Central memory CD8-positive, alpha-beta T cell (primary cell): ENCODE data around the gene GLS.

ENCODE experiments used
- ATAC-seq: fragments of 150-1000 bp; cut with Tn5 transposase; replicated peaks from 2 replicates; pipeline ENCODE4 v1.10.0; 2022; ENCODE audit warnings: mild to moderate bottlenecking, moderate FRiP score, moderate number of reproducible peaks; ENCODE audit not compliant: poor library complexity, severe bottlenecking; ENCODE audit errors: extremely low read depth
- DNase-seq, 2 donors: peaks; one replicate each; pipeline ENCODE4 v3.0.0; 2021; ENCODE audit warnings: low spot score in 2 of 2
- H3K27ac Mint-ChIP-seq: one replicate; pipeline ENCODE4 v1.8.0; 2022; ENCODE audit warnings: low read depth, mild to moderate bottlenecking, moderate library complexity, mixed read lengths
- H3K27me3 Mint-ChIP-seq: one replicate; pipeline ENCODE4 v1.8.0; 2022; ENCODE audit warnings: mixed read lengths
- H3K36me3 Mint-ChIP-seq: one replicate; pipeline ENCODE4 v1.8.0; 2022; ENCODE audit warnings: mild to moderate bottlenecking, moderate library complexity, mixed read lengths; ENCODE audit not compliant: insufficient read depth
- H3K4me1 Mint-ChIP-seq: one replicate; pipeline ENCODE4 v1.8.0; 2022; ENCODE audit warnings: mixed read lengths
- H3K4me3 Mint-ChIP-seq: one replicate; pipeline ENCODE4 v1.8.0; 2022; ENCODE audit warnings: mild to moderate bottlenecking, moderate library complexity, mixed read lengths
- H3K9me3 Mint-ChIP-seq: one replicate; pipeline ENCODE4 v1.8.0; 2022; ENCODE audit warnings: mixed read lengths

The GLS gene

GRCh38 chr2:190999949-191000665, 119.5 kb downstream of the GLS start:
- ATAC-seq = no peak

GRCh38 chr2:191001032-191001431, 120.4 kb downstream of the GLS start:
- DNase-seq (no peak), ATAC-seq (no peak)
- Mint-ChIP-seq H3K36me3 (peaks cover 79% of the 10 kb centered on the region), H3K27me3 (no peaks in the 10 kb centered on the region), H3K27ac (peak overlapping the region; percentile 52), H3K4me3 (no peak overlapping the region), H3K4me1 (peaks cover 57% of the 10 kb centered on the region), H3K9me3 (no peaks in the 10 kb centered on the region)

More at GRCh38 chr2:190999949-191000665, 119.5 kb downstream of the GLS start:
- peaks cover 85% of the 10 kb centered on the region for H3K36me3 Mint-ChIP-seq
- H3K4me3 Mint-ChIP-seq = no peak overlapping the region
- H3K9me3 Mint-ChIP-seq = no peaks in the 10 kb centered on the region
- no peak for DNase-seq
- peak overlapping the region; percentile 61 for H3K27ac Mint-ChIP-seq
- no peaks in the 10 kb centered on the region for H3K27me3 Mint-ChIP-seq
- H3K4me1 Mint-ChIP-seq = peaks cover 62% of the 10 kb centered on the region

DNA sequence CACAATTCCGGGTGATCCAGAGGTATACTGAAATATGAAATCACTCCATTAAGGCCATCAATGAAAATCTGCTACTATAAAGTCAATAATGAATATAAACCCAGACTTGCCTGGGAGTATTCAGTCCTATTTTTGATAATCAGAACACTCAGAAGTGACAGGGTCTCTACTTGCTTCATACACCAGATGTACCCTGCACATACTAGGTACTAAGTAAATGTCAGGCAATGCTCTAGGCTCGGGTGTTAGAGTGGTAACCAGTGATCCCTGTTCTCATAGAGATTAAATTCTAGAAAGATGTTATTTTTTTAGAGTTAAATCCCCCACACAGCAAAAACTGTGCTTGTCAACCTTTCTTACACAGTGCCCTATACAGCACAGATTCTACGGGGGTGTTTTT, 121.0 kb downstream of the GLS start:
- peak overlapping the region; percentile 52 for H3K27ac Mint-ChIP-seq
- H3K9me3 Mint-ChIP-seq = no peaks in the 10 kb centered on the region

DNA sequence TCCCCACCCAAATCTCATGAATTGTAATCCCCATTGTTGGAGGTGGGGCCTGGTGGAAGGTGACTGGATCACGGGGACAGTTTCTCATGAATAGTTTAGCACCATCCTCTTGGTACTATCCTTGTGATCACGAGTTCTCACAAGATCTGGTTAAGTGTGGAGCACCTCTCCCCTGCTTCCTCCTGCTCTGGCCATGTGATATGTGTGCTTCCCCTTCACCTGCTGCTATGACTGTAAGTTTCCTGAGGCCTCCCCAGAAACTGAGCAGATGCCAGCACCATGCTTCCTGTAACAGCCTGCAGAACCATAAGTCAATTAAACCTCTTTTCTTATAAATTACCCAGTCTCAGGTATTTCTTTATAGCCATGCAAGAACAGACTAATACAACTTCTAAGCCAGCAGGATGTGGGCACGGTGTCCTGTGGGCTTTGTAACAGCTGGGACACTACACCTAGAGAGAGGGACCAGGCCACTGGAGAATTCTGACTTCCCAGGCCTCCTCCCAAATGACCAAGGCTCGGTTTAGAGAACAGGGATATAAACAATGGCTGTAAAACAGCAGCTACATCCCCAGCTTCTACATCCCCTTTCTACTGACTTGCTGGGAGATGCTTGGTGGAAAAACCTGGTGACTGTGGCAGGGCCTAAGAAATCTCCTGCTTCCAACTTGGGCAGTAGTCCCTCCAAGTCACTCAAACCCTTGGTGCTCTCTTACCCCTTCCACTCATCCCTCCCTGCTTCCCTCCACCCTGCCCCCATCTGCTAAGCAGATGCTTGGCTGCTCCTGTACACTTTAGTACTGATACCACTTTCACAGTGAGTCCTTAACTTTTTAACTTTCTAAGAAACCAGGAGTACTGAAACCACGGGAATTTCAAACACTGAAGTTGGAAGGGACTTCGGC, 123.0 kb downstream of the GLS start:
- DNase-seq (no peak), ATAC-seq (no peak)
- no peaks in the 10 kb centered on the region for H3K27me3 Mint-ChIP-seq
- H3K27ac Mint-ChIP-seq = no peak overlapping the region
- H3K4me1 Mint-ChIP-seq = peaks cover 62% of the 10 kb centered on the region
- no peaks in the 10 kb centered on the region for H3K9me3 Mint-ChIP-seq
- H3K36me3 Mint-ChIP-seq = peaks cover 78% of the 10 kb centered on the region
- H3K4me3 Mint-ChIP-seq = no peak overlapping the region

More for the DNA sequence above, 121.0 kb downstream of the GLS start:
- DNase-seq = no peak
- H3K4me3 Mint-ChIP-seq = no peak overlapping the region
- peaks cover 58% of the 10 kb centered on the region for H3K4me1 Mint-ChIP-seq
- ATAC-seq = no peak
- H3K36me3 Mint-ChIP-seq = peaks cover 79% of the 10 kb centered on the region
- no peaks in the 10 kb centered on the region for H3K27me3 Mint-ChIP-seq

DNA sequence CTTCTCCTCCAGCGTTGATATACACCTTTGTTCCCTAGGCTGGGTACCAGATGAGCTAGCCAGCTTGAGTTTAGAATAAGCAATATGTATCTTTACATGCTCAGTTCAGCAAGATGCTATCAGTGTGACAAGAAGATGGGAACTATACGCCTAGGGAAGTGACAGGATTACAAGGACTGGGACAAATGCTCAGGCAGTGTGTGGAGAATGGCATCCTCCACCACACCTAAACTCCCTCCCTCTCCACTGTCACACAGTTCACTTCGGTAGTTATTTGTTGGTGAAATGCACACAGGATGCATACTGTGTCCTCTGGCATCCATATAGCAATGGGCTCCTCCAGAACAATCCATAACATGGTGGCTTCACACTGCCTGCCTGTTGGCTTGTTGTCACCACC, 125.7 kb downstream of the GLS start:
- H3K9me3 Mint-ChIP-seq = no peaks in the 10 kb centered on the region
- H3K4me1 Mint-ChIP-seq = peaks cover 64% of the 10 kb centered on the region
- H3K27me3 Mint-ChIP-seq = no peaks in the 10 kb centered on the region
- no peak for DNase-seq
- peak overlapping the region; percentile 5 for H3K27ac Mint-ChIP-seq
- no peak for ATAC-seq
- peaks cover 68% of the 10 kb centered on the region for H3K36me3 Mint-ChIP-seq
- H3K4me3 Mint-ChIP-seq = no peak overlapping the region

DNA sequence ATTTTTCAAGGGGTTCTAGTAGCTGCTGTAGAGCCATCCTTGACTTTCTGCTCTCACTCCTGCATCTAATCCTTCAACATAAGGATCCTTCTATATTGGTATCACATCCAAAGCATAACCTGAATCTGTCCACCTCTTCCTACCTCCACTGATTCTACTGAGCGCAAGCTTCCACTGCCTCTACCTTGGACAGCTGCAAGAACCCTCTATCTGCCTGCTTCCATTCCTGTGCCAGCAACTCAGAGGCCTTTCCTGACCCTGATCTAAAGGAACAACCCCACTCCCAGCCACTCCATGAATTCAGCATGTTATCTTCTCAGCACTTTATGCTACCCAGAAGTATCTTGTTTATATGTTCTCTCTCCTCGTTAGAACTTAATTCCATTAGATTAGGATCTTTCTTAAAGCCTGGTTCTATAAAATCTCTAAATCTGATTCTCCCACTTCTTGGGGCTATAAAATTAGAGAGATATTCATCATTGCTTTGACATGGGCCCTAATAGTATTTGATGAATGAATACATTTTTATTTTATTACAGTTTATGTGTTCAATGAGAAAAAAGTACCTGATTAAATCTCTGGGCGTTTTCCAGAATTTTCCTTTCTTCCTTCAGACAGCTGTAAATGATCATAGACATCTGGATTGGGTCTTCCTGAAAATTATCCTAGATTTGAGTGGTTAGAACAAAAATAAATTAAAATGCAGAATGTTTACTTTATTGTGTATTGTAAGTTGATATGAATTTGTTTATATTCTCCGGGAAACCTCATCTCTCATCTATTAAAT, 126.6 kb downstream of the GLS start:
- peak overlapping the region; percentile 5 for H3K27ac Mint-ChIP-seq
- no peak for DNase-seq
- ATAC-seq = no peak
- no peaks in the 10 kb centered on the region for H3K9me3 Mint-ChIP-seq
- H3K36me3 Mint-ChIP-seq = peaks cover 65% of the 10 kb centered on the region
- H3K27me3 Mint-ChIP-seq = no peaks in the 10 kb centered on the region
- H3K4me3 Mint-ChIP-seq = no peak overlapping the region
- H3K4me1 Mint-ChIP-seq = peaks cover 55% of the 10 kb centered on the region

DNA sequence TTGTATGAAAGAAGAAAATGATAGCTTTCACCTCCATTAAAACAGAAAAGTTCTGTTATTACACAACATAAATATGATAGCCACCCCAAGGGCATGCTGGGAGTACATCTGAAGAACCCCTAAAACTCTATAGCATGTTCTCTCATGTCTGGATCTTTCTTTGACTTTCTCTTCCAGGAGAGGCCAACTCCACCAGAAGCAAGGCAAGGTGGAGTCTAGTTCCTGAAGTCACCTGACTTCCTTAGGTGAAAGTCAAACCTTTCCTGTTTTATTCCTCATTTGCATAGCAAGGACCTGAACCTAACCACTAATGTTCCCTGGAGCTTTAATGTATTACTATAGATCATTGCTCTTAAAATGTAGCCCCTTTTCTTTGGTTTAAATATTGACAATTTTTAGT, 127.7 kb downstream of the GLS start:
- H3K36me3 Mint-ChIP-seq = peaks cover 55% of the 10 kb centered on the region
- DNase-seq (no peak), ATAC-seq (no peak)
- H3K27ac Mint-ChIP-seq = no peak overlapping the region
- no peak overlapping the region for H3K4me3 Mint-ChIP-seq
- H3K9me3 Mint-ChIP-seq = no peaks in the 10 kb centered on the region
- peaks cover 50% of the 10 kb centered on the region for H3K4me1 Mint-ChIP-seq
- no peaks in the 10 kb centered on the region for H3K27me3 Mint-ChIP-seq

DNA sequence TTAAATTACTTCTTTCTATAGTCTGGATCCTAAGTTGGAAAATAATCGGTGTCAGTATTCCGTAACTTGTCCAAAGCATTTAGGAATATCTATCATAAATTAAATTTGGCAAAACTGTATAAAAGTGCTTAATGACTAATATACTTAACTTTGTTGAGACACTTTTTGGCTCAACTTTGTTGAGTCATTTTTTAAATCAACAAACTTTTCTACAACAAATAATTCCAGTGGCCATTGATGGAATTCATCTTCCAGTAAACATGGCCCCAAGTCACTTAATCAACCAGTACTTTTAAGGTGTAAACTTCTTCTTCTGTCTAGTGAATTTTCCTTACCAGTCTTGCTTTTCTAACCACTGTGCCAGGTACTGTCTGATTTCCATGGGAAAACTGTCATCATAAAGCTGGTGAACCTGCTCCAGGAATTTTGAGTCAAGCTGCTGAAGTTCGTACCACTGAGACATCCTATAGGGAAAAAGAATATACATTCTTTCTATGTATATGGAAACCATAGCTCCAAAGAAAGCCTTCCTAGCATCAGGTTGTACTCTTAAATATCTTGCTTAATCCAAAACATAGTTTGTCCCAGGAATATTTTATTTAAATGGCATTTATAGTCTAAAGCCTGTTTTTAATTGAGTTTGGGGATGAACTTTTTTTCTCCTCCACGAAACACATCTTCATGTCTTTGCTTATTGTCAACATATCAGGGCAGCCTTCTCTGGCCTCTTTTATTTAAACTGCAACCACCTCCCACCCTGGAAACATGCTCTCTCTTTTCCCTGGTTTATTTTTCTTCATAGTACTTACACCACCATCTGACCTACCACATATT, 129.1 kb downstream of the GLS start:
- Mint-ChIP-seq H3K36me3 (peaks cover 42% of the 10 kb centered on the region), H3K4me1 (peaks cover 36% of the 10 kb centered on the region), H3K4me3 (no peak overlapping the region), H3K27me3 (no peaks in the 10 kb centered on the region), H3K27ac (peak overlapping the region; percentile 58), H3K9me3 (no peaks in the 10 kb centered on the region)
- DNase-seq (no peak), ATAC-seq (no peak)

GRCh38 chr2:191010887-191011885, 130.6 kb downstream of the GLS start:
- Mint-ChIP-seq H3K4me3 (no peak overlapping the region), H3K4me1 (peaks cover 30% of the 10 kb centered on the region), H3K9me3 (no peaks in the 10 kb centered on the region), H3K27me3 (no peaks in the 10 kb centered on the region), H3K36me3 (peaks cover 35% of the 10 kb centered on the region), H3K27ac (no peak overlapping the region)
- ATAC-seq (no peak), DNase-seq (no peak)

- H3K27me3 Mint-ChIP-seq = no peaks in the 10 kb centered on the region
- peaks cover 19% of the 10 kb centered on the region for H3K4me1 Mint-ChIP-seq
- H3K27ac Mint-ChIP-seq = no peak overlapping the region
- H3K4me3 Mint-ChIP-seq = no peak overlapping the region
- peaks cover 26% of the 10 kb centered on the region for H3K36me3 Mint-ChIP-seq
- no peak for ATAC-seq
- no peaks in the 10 kb centered on the region for H3K9me3 Mint-ChIP-seq
- DNase-seq = no peak
Measured at GRCh38 chr2:191012346-191012745, 131.7 kb downstream of the GLS start.
